KMS-11 (cell line): ENCODE results near the gene LDLRAD2.

Source experiments
- H2AFZ ChIP-seq: fragments of 200-600 bp; sonication (generic); 2 replicates; pipeline ENCODE4 v1.6.1; 2016; ENCODE audit warnings: antibody characterized with exemption, mixed run types, low read depth
- H3K27ac ChIP-seq: fragments of 200-600 bp; sonication (generic); 2 replicates; pipeline ENCODE4 v1.6.1; 2016; ENCODE audit warnings: mild to moderate bottlenecking, mixed run types
- H3K27me3 ChIP-seq: fragments of 200-600 bp; sonication (generic); 2 replicates; pipeline ENCODE4 v1.6.1; 2017; ENCODE audit warnings: mild to moderate bottlenecking, low read depth, mixed run types, moderate library complexity; ENCODE audit not compliant: insufficient read depth
- H3K36me3 ChIP-seq: fragments of 200-600 bp; sonication (generic); 2 replicates; pipeline ENCODE4 v1.6.1; 2017; ENCODE audit warnings: mild to moderate bottlenecking, mixed run types; ENCODE audit not compliant: insufficient read depth
- H3K4me1 ChIP-seq: fragments of 200-600 bp; sonication (generic); 2 replicates; pipeline ENCODE4 v1.6.1; 2016; ENCODE audit warnings: mild to moderate bottlenecking, low read depth, mixed run types; ENCODE audit not compliant: poor library complexity, severe bottlenecking
- H3K4me2 ChIP-seq: fragments of 200-600 bp; sonication (generic); 2 replicates; pipeline ENCODE4 v1.7.0; 2016; ENCODE audit warnings: mild to moderate bottlenecking, mixed run types
- H3K4me3 ChIP-seq: fragments of 200-600 bp; sonication (generic); IDR thresholded peaks from 2 replicates; pipeline ENCODE4 v1.6.1; 2017; ENCODE audit warnings: low read depth, low read length, mixed read lengths; ENCODE audit not compliant: insufficient read depth
- H3K79me2 ChIP-seq: fragments of 200-600 bp; sonication (generic); 2 replicates; pipeline ENCODE4 v1.6.1; 2016; ENCODE audit warnings: low read depth, mixed run types; ENCODE audit not compliant: insufficient read depth
- H3K9ac ChIP-seq: fragments of 200-600 bp; sonication (generic); 2 replicates; pipeline ENCODE4 v1.6.1; 2016; ENCODE audit warnings: mild to moderate bottlenecking, mixed run types
- H4K20me1 ChIP-seq: fragments of 200-600 bp; sonication (generic); 2 replicates; pipeline ENCODE4 v1.6.1; 2016; ENCODE audit warnings: mild to moderate bottlenecking, mixed run types; ENCODE audit not compliant: insufficient read depth
- CTCF ChIP-seq: fragments of 200-600 bp; sonication (generic); conservative IDR thresholded peaks from 2 replicates; pipeline ENCODE4 v1.6.1; 2017; ENCODE audit warnings: low read depth, mild to moderate bottlenecking, antibody characterized with exemption, low read length, moderate library complexity, mixed read lengths

Gene LDLRAD2

GRCh38 chr1:21852282-21853130, 40.4 kb downstream of the LDLRAD2 start:
- no peak overlapping the region for H3K4me3 ChIP-seq
- H3K36me3 ChIP-seq, result no peaks in the 10 kb centered on the region
- H3K4me1 ChIP-seq, result no peaks in the 10 kb centered on the region
- no peak overlapping the region for H2AFZ ChIP-seq
- TF ChIP-seq CTCF, result no peak
- no peak overlapping the region for H3K27ac ChIP-seq
- no peak overlapping the region for H3K4me2 ChIP-seq
- H3K79me2 ChIP-seq, result no peaks in the 10 kb centered on the region
- H4K20me1 ChIP-seq, result no peaks in the 10 kb centered on the region
- H3K9ac ChIP-seq, result no peak overlapping the region
- no peaks in the 10 kb centered on the region for H3K27me3 ChIP-seq

GRCh38 chr1:21853131-21853427, 41.0 kb downstream of the LDLRAD2 start:
- TF ChIP-seq CTCF, result no peak
- no peaks in the 10 kb centered on the region for H3K36me3 ChIP-seq

GRCh38 chr1:21854090-21854750, 42.2 kb downstream of the LDLRAD2 start:
- H3K27me3 ChIP-seq, result no peaks in the 10 kb centered on the region
- TF ChIP-seq CTCF, result no peak
- H2AFZ ChIP-seq, result no peak overlapping the region
- no peak overlapping the region for H3K4me2 ChIP-seq
- no peaks in the 10 kb centered on the region for H4K20me1 ChIP-seq
- H3K4me1 ChIP-seq, result no peaks in the 10 kb centered on the region
- no peak overlapping the region for H3K4me3 ChIP-seq
- H3K9ac ChIP-seq, result no peak overlapping the region
- H3K36me3 ChIP-seq, result no peaks in the 10 kb centered on the region
- H3K27ac ChIP-seq, result no peak overlapping the region
- H3K79me2 ChIP-seq, result no peaks in the 10 kb centered on the region

More at GRCh38 chr1:21853131-21853427, 41.0 kb downstream of the LDLRAD2 start:
- Histone ChIP-seq H3K9ac (no peak overlapping the region), H3K4me2 (no peak overlapping the region), H3K27me3 (no peaks in the 10 kb centered on the region), H3K4me1 (no peaks in the 10 kb centered on the region), H2AFZ (no peak overlapping the region), H4K20me1 (no peaks in the 10 kb centered on the region), H3K4me3 (no peak overlapping the region), H3K27ac (no peak overlapping the region), H3K79me2 (no peaks in the 10 kb centered on the region)

- H3K9ac ChIP-seq, result no peak overlapping the region
- no peak overlapping the region for H3K4me3 ChIP-seq
- no peaks in the 10 kb centered on the region for H3K4me1 ChIP-seq
- no peaks in the 10 kb centered on the region for H4K20me1 ChIP-seq
- H3K79me2 ChIP-seq, result no peaks in the 10 kb centered on the region
- H2AFZ ChIP-seq, result no peak overlapping the region
- TF ChIP-seq CTCF, result no peak
- no peaks in the 10 kb centered on the region for H3K27me3 ChIP-seq
- H3K36me3 ChIP-seq, result no peaks in the 10 kb centered on the region
- no peak overlapping the region for H3K27ac ChIP-seq
- H3K4me2 ChIP-seq, result no peak overlapping the region
Observed at GRCh38 chr1:21854751-21855131, 42.7 kb downstream of the LDLRAD2 start.
